GM19099 (cell line): Measurements from ENCODE around the gene RASD1.
A peak's percentile ranks its signal among the peaks of the same experiment; 100 is the strongest.

Source experiments
- POLR2A ChIP-seq: IDR thresholded peaks from 3 replicates; pipeline ENCODE4 v1.6.1; 2011; ENCODE audit warnings: low read depth; ENCODE audit not compliant: insufficient read length; ENCODE audit errors: extremely low read depth

The RASD1 gene

DNA sequence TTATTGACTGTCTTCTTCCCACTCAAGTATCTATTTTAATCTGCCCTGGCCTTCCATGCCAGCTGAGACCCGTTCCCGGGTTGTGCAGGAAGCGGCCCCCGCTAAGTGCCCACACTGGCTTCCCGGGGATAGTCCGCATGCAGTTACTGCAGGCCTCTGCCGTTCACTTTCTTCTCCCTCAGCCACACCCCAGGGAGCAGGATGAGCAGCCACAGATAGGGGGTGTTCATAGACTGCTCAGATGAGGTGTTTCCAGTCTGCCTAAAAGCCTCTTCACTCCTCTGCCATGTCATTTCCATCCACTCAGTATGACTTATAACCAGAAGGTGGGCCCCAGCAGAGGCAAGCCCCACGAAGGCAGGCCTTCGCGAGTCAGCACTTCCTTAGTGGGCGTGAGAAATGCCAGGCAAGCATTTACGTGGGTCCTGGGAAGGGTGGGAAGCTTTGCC, 11.7 kb downstream of the RASD1 start:
- TF ChIP-seq POLR2A: no peak

DNA sequence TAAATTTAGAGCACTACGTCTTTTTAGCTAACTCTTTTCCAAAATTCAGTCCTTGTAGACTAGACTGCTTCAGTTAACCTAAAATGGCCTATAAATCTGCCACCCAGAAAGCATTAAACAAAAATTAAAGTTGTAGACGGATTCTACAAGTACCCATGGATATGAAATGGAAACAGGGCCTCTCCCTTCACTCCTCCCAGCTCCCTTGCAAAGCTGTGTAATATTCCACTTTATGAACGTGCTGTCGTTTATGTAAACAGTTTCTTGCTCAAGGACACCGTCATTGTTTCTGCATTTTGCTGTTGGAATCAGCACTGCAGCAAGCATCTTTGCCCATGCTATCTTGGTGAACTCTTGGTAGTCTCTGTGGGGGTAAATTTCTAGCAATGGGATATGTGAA, 14.3 kb downstream of the RASD1 start:
- TF ChIP-seq POLR2A: no peak

DNA sequence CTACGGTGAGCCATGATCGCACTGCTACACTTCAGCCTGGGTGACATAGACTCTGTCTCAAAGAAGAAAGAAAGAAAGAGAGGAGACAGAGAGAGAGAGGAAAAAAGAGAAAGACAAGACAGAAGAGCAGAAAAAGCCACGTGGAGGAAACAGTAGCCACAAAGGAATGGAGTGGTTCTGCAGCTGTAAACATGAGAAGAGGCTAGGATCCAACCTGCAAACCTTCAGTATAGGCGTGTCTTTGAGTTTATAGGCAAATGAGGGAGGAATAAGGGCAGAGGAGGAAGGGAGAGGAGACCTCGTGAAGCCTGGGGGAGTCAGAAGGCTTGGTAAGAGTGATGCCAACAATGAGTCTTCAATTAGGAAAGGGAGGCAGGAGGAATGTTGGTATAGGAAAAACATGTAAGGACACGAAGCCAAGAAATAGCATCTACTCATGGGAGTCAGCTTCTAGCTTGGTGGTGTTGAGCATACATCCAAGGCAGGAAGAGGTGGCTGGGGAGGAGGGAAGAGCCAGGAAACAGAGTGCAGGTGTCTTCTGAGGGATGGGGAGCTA, 15.5 kb downstream of the RASD1 start:
- no peak for TF ChIP-seq POLR2A

DNA sequence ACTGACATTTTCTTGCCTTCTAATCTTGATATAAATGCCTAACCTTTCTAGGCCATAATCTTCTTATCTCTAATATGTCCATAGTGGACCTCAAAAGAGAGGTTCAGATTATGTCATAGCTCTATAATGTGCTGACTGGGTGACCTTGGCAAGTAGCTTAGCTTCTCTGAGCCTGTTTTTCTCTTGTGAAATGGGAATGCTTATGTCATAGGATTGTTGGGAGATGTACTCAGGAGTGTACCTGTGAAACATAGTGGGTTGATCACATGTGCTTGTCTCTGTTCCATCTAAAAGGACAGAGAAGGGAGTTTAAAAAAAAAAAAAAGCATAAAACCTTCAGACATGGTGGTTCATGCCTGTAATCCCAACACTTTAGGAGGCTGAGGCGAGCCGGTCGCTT, 17.0 kb downstream of the RASD1 start:
- TF ChIP-seq POLR2A: no peak

- TF ChIP-seq POLR2A: peak; percentile 86
Observed at GRCh38 chr17:17476865-17477467, 19.2 kb downstream of the RASD1 start, which contains the start of gene MED9. MED9 (plus strand) TSS chr17:17477000; CDS start chr17:17477042, 42 bp downstream.

- TF ChIP-seq POLR2A: no peak
Observed at GRCh38 chr17:17474341-17474740, 21.9 kb downstream of the RASD1 start.

- TF ChIP-seq POLR2A: no peak
Observed at GRCh38 chr17:17472333-17472920, 23.8 kb downstream of the RASD1 start.

GRCh38 chr17:17469996-17470395, 26.2 kb downstream of the RASD1 start:
- TF ChIP-seq POLR2A: no peak

GRCh38 chr17:17469358-17469757, 26.8 kb downstream of the RASD1 start:
- no peak for TF ChIP-seq POLR2A

DNA sequence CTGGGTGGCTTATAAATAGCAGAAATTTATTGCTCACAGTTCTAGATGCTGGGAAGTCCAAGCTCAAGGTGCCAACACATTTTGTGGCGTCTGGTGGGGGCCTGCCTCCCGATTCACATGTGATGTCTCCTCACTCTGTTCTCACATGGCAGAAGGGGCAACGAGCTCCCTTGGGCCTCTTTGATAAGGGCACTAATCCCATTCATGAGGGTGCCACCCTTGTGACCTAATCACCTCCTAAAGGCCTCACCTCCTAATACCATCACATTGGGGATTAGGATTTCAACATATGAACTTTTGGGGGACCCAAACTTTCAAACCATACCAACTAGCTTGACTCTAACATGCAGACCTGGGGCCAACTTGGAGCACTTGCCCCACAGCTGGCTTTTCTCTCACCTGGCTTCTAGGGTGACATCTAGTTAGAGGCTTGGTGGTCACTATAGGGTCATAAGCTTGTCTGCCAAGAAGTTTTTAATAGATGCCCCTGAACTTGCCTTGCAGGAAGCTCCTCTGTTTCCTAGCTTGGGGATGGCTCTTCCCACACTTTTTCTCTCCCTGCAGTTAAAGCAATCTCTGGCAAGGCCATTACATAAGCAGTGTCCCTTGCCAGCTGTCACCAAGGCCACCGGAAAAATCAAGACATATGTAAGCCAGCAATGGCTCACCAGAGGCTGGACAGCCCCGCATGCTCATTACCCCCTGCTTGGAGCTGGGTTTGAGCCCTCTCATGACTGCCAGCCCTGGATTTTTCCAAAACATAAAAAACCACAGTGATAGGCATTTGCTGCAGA, 27.8 kb downstream of the RASD1 start:
- no peak for TF ChIP-seq POLR2A

DNA sequence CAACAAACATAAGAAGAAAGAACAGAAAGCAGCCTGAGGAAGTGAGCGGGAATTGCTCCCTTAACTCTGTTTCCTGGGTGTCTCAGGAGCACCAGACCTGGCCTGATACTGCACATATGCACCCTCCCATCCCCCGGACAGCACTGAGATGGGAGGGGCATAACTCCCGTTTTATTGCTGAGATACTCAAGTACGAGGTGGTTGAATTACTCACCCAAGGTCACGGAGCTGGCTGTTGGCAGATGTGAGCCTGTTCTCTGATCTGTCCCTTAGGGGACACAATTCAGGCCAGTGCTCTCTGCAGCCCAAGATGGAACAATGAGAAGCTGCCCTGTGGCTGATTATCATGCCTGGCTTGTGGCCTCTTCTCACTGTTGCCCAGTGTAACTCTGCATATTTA, 28.5 kb downstream of the RASD1 start:
- no peak for TF ChIP-seq POLR2A

GRCh38 chr17:17467016-17467415, 29.2 kb downstream of the RASD1 start:
- TF ChIP-seq POLR2A: no peak

DNA sequence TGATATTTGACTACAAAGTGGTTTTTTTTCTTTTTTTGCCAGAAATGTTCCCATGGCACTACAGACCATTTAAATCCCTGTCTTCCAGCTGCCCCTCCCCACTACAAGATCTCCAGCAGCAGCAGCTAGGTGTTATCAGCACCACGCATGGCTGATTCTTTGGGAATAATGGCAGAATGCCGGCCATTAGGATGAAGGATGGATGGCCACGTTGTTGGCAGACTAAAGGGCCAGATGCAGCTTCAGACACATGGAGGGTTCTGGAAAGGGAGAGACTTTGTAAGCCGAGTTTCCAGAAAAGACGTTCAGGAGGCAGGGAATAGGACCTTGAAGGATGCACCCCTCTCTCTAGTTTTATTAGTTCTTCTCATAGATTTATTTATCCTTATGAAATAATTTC, 29.7 kb downstream of the RASD1 start:
- TF ChIP-seq POLR2A: no peak

- TF ChIP-seq POLR2A: no peak
Observed at GRCh38 chr17:17463821-17464220, 32.4 kb downstream of the RASD1 start.

GRCh38 chr17:17462048-17462824, 34.0 kb downstream of the RASD1 start:
- no peak for TF ChIP-seq POLR2A
